ENCODE measurements around the gene CRP.
"Not testable (repeated sequence)": the region's sequence is repeated elsewhere in the genome, so short reads cannot be mapped to it uniquely, and the experiment has no call there.

DNA sequence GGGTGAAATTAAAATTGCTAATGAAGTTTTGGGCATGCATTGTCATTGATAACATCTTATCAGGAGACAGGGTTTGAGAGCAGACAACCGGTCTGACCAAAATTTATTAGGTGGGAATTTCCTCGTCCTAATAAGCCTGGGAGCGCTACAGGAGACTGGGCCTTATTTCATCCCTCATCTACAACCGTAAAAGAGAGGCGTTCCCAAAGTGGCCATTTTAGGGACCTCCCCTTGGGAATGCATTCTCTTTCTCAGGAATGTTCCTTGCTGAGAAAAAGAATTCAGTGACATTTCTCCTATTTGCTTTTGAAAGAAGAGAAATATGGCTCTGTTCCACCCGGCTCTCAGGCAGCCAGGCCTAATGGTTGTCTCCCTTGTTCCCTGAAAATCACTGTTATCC is 8.8 kb upstream of the CRP start:
- not testable (repeated sequence) for TF ChIP-seq MAX (IDR thresholded peaks at IDR 0.05; ENCODE audit: low read depth, low read length)
- TF ChIP-seq, protein P1, sequence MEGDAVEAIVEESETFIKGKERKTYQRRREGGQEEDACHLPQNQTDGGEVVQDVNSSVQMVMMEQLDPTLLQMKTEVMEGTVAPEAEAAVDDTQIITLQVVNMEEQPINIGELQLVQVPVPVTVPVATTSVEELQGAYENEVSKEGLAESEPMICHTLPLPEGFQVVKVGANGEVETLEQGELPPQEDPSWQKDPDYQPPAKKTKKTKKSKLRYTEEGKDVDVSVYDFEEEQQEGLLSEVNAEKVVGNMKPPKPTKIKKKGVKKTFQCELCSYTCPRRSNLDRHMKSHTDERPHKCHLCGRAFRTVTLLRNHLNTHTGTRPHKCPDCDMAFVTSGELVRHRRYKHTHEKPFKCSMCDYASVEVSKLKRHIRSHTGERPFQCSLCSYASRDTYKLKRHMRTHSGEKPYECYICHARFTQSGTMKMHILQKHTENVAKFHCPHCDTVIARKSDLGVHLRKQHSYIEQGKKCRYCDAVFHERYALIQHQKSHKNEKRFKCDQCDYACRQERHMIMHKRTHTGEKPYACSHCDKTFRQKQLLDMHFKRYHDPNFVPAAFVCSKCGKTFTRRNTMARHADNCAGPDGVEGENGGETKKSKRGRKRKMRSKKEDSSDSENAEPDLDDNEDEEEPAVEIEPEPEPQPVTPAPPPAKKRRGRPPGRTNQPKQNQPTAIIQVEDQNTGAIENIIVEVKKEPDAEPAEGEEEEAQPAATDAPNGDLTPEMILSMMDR (IDR thresholded peaks at IDR 0.05; ENCODE audit: low read depth, low read length) = not testable (repeated sequence)
